Vagina (tissue), 2 donors: Measurements from ENCODE around the gene TBX21. TPM values are rescaled to one million over a fixed set of nuclear protein-coding genes. Genes with fewer than 3 reads are reported as not detected.

Source experiments
- DNase-seq, 2 donors: peaks; one replicate each; pipeline ENCODE4 v3.0.0-alpha.2; 2017; ENCODE audit errors: extremely low spot score in 2 of 2
- H3K27ac ChIP-seq: fragments of 200-600 bp; sonication (generic); one replicate; pipeline ENCODE4 v1.5.1; 2019
- H3K27me3 ChIP-seq: fragments of 200-600 bp; sonication (generic); one replicate; pipeline ENCODE4 v1.5.1; 2019
- H3K36me3 ChIP-seq, 2 donors: fragments of 200-600 bp; sonication (generic); one replicate each; pipeline ENCODE4 v1.5.1; 2017 to 2019
- H3K4me1 ChIP-seq: fragments of 200-600 bp; sonication (generic); one replicate; pipeline ENCODE4 v1.5.1; 2019
- H3K4me3 ChIP-seq, 2 donors: fragments of 200-600 bp; sonication (generic); 1 replicate in 1 of 2; 2 replicates in 1 of 2; pipeline ENCODE4 v1.5.1; 2016 to 2019
- H3K9me3 ChIP-seq: fragments of 200-600 bp; sonication (generic); one replicate; pipeline ENCODE4 v1.5.1; 2019
- POLR2A ChIP-seq, 2 donors: fragments of 450-650 bp; IDR thresholded peaks; one replicate each; pipeline ENCODE4 v1.6.1; 2017; ENCODE audit warnings: antibody characterized with exemption in 2 of 2, mild to moderate bottlenecking in 2 of 2, moderate library complexity in 2 of 2
- POLR2AphosphoS5 ChIP-seq, 2 donors: sonication (generic); formaldehyde crosslinking; IDR thresholded peaks; one replicate each; pipeline ENCODE4 v1.9.0; 2017; ENCODE audit warnings: antibody characterized with exemption in 2 of 2, mild to moderate bottlenecking in 2 of 2, low read depth in 1 of 2; ENCODE audit not compliant: insufficient read depth in 1 of 2
- intact Hi-C: fragments of 100-400 bp; cut with DNase I; formaldehyde crosslinking; loops from one replicate; pipeline ENCODE4 v1.15.1; 2023
- total RNA-seq: library from RNA; depleted of rRNA; stranded (reverse); fragments of >200 nt; gene quantifications from one replicate; pipeline ENCODE4 v1.2.3, GENCODE V29; 2016
- TF ChIP-seq, protein P1 (sequence below), 3 experiments: fragments of 450-650 bp in 2 of 3; fragments of 200-600 bp in 1 of 3; sonication (generic) in 1 of 3; IDR thresholded peaks; one replicate each; pipeline ENCODE4 v1.5.1; 2017 to 2019; ENCODE audit warnings: antibody characterized with exemption in 3 of 3, mild to moderate bottlenecking in 2 of 3, moderate library complexity in 2 of 3

Gene TBX21
- total RNA-seq, 1 donor from 2014 or later, result 2.9 TPM

- Histone ChIP-seq H3K9me3 (no peaks in the 10 kb centered on the region), H3K27me3 (no peaks in the 10 kb centered on the region), H3K4me1 (peaks cover 11% of the 10 kb centered on the region), H3K27ac (no peak overlapping the region), H3K36me3 (peaks cover 0 to 19% of the 10 kb centered on the region in 2 donors), H3K4me3 (peak overlapping the region; percentile 34 to 54)
- TF ChIP-seq POLR2A (IDR thresholded peaks at IDR 0.05) (no peak), POLR2AphosphoS5 (IDR thresholded peaks at IDR 0.05; ENCODE audit: insufficient read depth in 1 of 2, low read depth in 1 of 2) (no peak)
- TF ChIP-seq, protein P1, sequence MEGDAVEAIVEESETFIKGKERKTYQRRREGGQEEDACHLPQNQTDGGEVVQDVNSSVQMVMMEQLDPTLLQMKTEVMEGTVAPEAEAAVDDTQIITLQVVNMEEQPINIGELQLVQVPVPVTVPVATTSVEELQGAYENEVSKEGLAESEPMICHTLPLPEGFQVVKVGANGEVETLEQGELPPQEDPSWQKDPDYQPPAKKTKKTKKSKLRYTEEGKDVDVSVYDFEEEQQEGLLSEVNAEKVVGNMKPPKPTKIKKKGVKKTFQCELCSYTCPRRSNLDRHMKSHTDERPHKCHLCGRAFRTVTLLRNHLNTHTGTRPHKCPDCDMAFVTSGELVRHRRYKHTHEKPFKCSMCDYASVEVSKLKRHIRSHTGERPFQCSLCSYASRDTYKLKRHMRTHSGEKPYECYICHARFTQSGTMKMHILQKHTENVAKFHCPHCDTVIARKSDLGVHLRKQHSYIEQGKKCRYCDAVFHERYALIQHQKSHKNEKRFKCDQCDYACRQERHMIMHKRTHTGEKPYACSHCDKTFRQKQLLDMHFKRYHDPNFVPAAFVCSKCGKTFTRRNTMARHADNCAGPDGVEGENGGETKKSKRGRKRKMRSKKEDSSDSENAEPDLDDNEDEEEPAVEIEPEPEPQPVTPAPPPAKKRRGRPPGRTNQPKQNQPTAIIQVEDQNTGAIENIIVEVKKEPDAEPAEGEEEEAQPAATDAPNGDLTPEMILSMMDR (IDR thresholded peaks at IDR 0.05), result no peak
- intact Hi-C loops, result no loop called here
- no peak for DNase-seq
Measured at GRCh38 chr17:47707884-47708283, 25.2 kb upstream of the TBX21 start.

- DNase-seq, result no peak
- no peaks in the 10 kb centered on the region for H3K27me3 ChIP-seq
- intact Hi-C loops, result no loop called here
- peaks cover 0 to 19% of the 10 kb centered on the region in 2 donors for H3K36me3 ChIP-seq
- TF ChIP-seq POLR2AphosphoS5 (IDR thresholded peaks at IDR 0.05; ENCODE audit: insufficient read depth in 1 of 2, low read depth in 1 of 2), result no peak
- TF ChIP-seq POLR2A (IDR thresholded peaks at IDR 0.05), result no peak
- TF ChIP-seq, protein P1 (IDR thresholded peaks at IDR 0.05), result no peak
- H3K4me3 ChIP-seq, result peak overlapping the region; percentile 34 to 54
- H3K4me1 ChIP-seq, result peaks cover 11% of the 10 kb centered on the region
- H3K9me3 ChIP-seq, result no peaks in the 10 kb centered on the region
- peak overlapping the region; percentile 38 for H3K27ac ChIP-seq
Measured at GRCh38 chr17:47708312-47708863, 24.6 kb upstream of the TBX21 start.

GRCh38 chr17:47708864-47709541 lies 24.0 kb upstream of the TBX21 start:
- no peaks in the 10 kb centered on the region for H3K27me3 ChIP-seq
- peak overlapping the region; percentile 38 for H3K27ac ChIP-seq
- peak overlapping the region; percentile 34 to 54 for H3K4me3 ChIP-seq
- H3K36me3 ChIP-seq, result peaks cover 0 to 19% of the 10 kb centered on the region in 2 donors
- no peaks in the 10 kb centered on the region for H3K9me3 ChIP-seq
- peaks cover 11% of the 10 kb centered on the region for H3K4me1 ChIP-seq
- intact Hi-C loops, result no loop called here
- DNase-seq, result no peak
- TF ChIP-seq, protein P1 (IDR thresholded peaks at IDR 0.05), result no peak
- TF ChIP-seq POLR2AphosphoS5 (IDR thresholded peaks at IDR 0.05; ENCODE audit: insufficient read depth in 1 of 2, low read depth in 1 of 2) (no peak), POLR2A (IDR thresholded peaks at IDR 0.05) (no peak)

GRCh38 chr17:47709594-47709993 lies 23.4 kb upstream of the TBX21 start:
- TF ChIP-seq, protein P1 (IDR thresholded peaks at IDR 0.05), result no peak
- TF ChIP-seq POLR2AphosphoS5 (IDR thresholded peaks at IDR 0.05; ENCODE audit: insufficient read depth in 1 of 2, low read depth in 1 of 2), result no peak
- no peak for TF ChIP-seq POLR2A (IDR thresholded peaks at IDR 0.05)
- no peaks in the 10 kb centered on the region for H3K27me3 ChIP-seq
- DNase-seq, result no peak
- H3K4me1 ChIP-seq, result peaks cover 11% of the 10 kb centered on the region
- H3K36me3 ChIP-seq, result peaks cover 0 to 19% of the 10 kb centered on the region in 2 donors
- H3K9me3 ChIP-seq, result no peaks in the 10 kb centered on the region
- H3K27ac ChIP-seq, result no peak overlapping the region
- peak overlapping the region in 1 of 2 donors; percentile 54 for H3K4me3 ChIP-seq
- intact Hi-C loops, result no loop called here
